Epithelial cell of proximal tubule (primary cell): ENCODE results near the gene RERE. TPM values are rescaled to one million over a fixed set of nuclear protein-coding genes. Genes with fewer than 3 reads are reported as not detected.
"Not testable (repeated sequence)": the region's sequence is repeated elsewhere in the genome, so short reads cannot be mapped to it uniquely, and the experiment has no call there.

Experiments used
- DNase-seq: peaks from one replicate; pipeline ENCODE4 v3.0.0-alpha.2; 2011; ENCODE audit warnings: low read depth
- H3K4me3 ChIP-seq: 2 replicates; pipeline ENCODE4 v1.5.1; 2011; ENCODE audit warnings: low read depth, mild to moderate bottlenecking, low read length
- total RNA-seq: library from RNA; depleted of rRNA; stranded (reverse); fragments of >200 nt; gene quantifications from 2 replicates; pipeline ENCODE4 v1.2.3, GENCODE V29; 2015
- TF ChIP-seq, protein P1 (sequence below): conservative IDR thresholded peaks from 2 replicates; pipeline ENCODE4 v1.5.1; 2012; ENCODE audit warnings: low read depth, mild to moderate bottlenecking, low read length

Gene RERE
- total RNA-seq, 1 donor from 2014 or later = 18.0 TPM

DNA sequence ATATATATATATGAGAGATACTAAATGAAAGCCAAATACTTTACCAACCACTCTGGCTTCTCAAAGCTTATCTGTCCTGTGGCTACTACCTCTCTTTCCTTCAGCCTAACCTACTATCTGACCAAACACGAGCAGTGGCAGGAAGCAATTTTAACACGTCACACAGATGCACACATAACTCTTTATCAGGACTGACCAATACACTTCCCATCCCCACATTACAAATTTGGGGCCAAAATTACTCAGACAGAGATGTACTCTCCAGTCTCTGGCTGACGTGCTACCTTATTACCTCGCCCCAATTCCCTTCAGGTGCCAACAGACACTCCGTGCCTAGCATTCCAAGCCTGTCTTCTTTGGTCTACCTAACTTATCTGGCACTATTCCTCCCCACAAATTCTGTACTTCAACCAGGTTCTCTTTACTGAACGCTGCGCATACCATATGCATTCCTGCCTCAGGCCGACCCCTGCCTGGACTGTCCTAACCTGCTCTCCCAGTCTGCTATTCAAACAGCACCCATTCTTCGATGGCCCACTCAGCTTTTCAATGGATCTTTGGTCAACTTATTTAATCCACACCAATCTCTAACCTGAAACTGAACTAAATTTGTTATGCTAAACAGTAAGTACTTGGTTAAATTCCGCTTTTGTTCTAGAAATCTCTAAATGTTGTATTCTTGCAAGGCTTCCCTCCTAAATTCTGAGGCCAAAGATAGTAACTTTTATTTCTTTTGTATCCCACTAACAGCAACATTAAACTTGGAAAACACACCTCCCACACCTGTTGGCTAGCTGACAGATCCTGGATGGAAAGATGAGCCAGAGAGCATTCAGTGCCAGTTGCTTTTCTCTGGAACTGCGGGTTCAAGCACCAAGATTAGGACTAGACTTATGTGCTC, 27.9 kb downstream of the RERE start:
- DNase-seq = no peak
- no peak overlapping the region for H3K4me3 ChIP-seq
- TF ChIP-seq, protein P1, sequence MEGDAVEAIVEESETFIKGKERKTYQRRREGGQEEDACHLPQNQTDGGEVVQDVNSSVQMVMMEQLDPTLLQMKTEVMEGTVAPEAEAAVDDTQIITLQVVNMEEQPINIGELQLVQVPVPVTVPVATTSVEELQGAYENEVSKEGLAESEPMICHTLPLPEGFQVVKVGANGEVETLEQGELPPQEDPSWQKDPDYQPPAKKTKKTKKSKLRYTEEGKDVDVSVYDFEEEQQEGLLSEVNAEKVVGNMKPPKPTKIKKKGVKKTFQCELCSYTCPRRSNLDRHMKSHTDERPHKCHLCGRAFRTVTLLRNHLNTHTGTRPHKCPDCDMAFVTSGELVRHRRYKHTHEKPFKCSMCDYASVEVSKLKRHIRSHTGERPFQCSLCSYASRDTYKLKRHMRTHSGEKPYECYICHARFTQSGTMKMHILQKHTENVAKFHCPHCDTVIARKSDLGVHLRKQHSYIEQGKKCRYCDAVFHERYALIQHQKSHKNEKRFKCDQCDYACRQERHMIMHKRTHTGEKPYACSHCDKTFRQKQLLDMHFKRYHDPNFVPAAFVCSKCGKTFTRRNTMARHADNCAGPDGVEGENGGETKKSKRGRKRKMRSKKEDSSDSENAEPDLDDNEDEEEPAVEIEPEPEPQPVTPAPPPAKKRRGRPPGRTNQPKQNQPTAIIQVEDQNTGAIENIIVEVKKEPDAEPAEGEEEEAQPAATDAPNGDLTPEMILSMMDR = no peak

DNA sequence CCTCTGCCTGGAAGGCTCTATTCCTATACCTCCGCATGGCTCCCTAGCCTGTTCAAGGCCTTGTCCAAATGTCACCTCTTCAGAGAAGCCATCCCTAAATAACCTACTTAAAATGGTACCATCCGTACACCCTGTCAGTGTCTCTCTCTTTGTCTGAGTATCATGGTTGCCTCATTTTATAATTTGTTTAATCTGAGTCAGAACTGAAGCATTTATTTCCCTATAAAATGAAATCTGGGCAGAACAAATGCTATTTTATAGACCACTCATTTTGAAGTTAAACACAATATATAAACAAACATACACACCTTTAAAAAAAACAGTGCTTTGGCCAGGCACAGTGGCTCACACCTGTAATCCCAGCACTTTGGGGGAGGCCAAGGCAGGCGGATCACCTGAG, 30.2 kb downstream of the RERE start:
- no peak overlapping the region for H3K4me3 ChIP-seq
- DNase-seq = no peak
- TF ChIP-seq, protein P1 = no peak

DNA sequence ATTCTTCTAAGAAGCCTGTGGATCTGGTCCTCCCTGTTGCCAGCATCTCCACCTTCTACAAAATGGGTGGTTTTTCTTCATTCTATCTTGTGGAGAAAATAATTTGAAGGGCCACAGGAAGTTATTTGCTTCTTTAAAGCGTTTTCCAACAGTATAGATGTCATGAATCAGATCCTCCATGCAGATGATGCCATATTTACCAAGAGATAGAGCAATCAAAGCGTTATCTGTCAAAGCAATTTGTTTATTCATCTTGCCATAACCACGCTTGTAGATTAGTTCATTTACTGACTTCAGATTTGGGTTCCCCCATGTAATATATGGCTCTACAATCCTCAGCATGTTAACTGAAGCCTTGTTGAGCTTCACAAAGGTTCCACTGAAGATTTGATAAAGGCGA, 31.2 kb downstream of the RERE start:
- H3K4me3 ChIP-seq, DNase-seq: not testable (repeated sequence)

DNA sequence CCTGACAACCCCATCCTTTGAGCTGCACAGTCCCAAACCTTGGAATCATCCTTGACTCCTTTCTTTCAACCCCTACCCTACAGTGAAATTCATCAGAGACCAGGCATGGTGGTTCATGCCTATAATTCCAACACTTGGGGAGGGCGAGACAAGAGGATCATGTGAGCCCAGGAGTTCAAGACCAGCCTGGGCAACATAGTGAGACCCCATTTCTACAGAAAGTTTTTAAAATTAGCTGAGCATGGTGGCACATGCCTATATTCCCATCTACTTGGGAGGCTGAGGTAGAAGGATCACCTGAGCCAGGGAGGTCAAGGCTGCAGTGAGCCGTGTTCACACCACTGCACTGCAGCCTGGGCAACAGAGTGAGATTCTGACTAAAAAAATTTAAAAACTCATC, 34.5 kb downstream of the RERE start:
- no peak for DNase-seq
- H3K4me3 ChIP-seq = no peak overlapping the region
- TF ChIP-seq, protein P1 = no peak

DNA sequence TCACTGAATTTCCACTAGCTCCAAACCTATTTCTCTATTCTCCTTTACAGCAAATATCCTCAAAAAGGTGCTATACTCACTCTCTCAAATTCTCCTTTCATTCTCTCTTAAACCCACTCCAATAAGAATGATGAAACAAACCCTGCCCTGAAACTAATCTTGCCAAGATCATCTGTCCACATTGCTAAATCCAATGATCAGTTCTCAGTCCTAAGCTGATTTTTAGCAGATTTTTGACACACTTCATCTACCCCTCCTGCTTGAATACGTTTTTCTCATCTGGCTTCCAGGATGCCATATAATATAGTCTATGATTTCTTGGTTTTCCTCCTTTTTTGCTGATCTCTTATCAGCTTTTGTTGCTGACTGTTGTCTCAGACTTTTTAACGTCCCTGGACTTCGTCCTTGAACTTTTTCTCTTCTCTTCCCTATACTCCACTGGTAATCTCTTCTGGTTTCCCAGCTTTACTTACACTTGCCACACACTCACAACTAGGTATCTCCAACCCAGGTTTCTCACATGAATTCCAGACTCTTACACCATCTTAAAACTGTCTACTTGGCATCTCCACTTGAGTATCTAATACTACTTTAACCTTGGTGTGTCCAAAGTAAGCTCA, 35.3 kb downstream of the RERE start:
- no peak for DNase-seq
- H3K4me3 ChIP-seq = no peak overlapping the region
- TF ChIP-seq, protein P1 = no peak

DNA sequence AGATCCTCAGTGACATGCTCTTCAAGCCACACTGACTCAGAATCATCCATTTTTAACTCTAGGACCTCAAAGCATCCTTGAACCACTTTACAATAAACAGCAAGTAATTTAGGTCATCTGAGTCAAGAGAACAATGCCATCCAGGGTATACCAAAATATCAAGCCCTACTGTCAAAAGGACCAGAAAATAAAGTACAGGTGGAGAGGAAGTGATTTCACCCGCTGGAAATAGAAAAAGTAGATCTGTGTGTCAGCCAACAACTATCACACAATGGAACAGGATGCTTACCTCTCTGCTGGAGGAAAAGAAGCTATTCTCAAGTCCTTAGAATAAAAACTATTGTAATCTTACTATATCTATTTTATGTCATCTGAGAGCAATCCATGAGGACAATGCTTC, 37.0 kb downstream of the RERE start:
- TF ChIP-seq, protein P1 = no peak
- no peak for DNase-seq
- no peak overlapping the region for H3K4me3 ChIP-seq

DNA sequence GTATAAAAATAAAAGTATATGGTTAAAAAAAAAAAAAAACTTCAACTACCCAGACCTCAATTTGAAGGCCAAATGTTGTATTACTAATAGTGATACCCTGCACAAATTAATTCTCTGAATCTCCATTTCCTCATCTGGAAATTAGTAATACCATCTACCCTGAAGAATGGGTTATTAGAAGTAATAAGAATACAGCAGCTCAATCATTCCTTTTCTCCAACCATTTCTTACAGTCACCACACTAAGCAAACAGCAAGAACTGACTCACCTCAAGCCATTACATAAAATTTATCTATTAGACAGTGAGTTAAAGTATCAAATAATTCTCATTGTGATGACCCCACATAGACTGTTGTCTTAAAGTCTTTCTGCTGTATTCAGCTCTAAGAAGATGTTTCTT, 39.6 kb downstream of the RERE start:
- no peak overlapping the region for H3K4me3 ChIP-seq
- DNase-seq = no peak
- TF ChIP-seq, protein P1 = no peak
